Liver (tissue), 9 donors: ENCODE data around the gene SPR. TPM values are rescaled to one million over a fixed set of nuclear protein-coding genes. Genes with fewer than 3 reads are reported as not detected.
A peak's percentile ranks its signal among the peaks of the same experiment; 100 is the strongest.

Source experiments
- DNase-seq: peaks from one replicate; pipeline ENCODE4 v3.0.0-alpha.2; 2017; ENCODE audit warnings: low spot score
- H3K27ac ChIP-seq, 2 donors: one replicate each; pipeline ENCODE4 v1.7.0; 2013; ENCODE audit warnings: inconsistent platforms in 2 of 2, low read length in 2 of 2, control low read depth in 1 of 2, low read depth in 1 of 2, mild to moderate bottlenecking in 1 of 2
- H3K27me3 ChIP-seq, 4 donors: one replicate each; pipeline versions ENCODE4 v1.6.1 to v1.7.0; 2013; ENCODE audit warnings: low read length in 3 of 4, inconsistent platforms in 1 of 4, mild to moderate bottlenecking in 1 of 4, moderate library complexity in 1 of 4; ENCODE audit not compliant: control insufficient read depth in 4 of 4, insufficient read depth in 4 of 4
- H3K36me3 ChIP-seq, 4 donors: one replicate each; pipeline versions ENCODE4 v1.6.1 to v1.7.0; 2013; ENCODE audit warnings: low read length in 3 of 4, mild to moderate bottlenecking in 3 of 4, low read depth in 1 of 4, moderate library complexity in 1 of 4; ENCODE audit not compliant: control insufficient read depth in 4 of 4, insufficient read depth in 3 of 4
- H3K4me1 ChIP-seq, 4 donors: one replicate each; pipeline versions ENCODE4 v1.6.1 to v1.7.0; 2013; ENCODE audit warnings: low read length in 3 of 4, mild to moderate bottlenecking in 3 of 4, moderate library complexity in 1 of 4; ENCODE audit not compliant: control insufficient read depth in 4 of 4, insufficient read depth in 4 of 4
- H3K4me3 ChIP-seq, 3 donors: one replicate each; pipeline versions ENCODE4 v1.6.1 to v1.7.0; 2013; ENCODE audit warnings: low read length in 3 of 3, control low read depth in 1 of 3, low read depth in 1 of 3, mild to moderate bottlenecking in 1 of 3
- H3K9ac ChIP-seq, 2 donors: one replicate each; pipeline ENCODE4 v1.7.0; 2013; ENCODE audit warnings: low read length in 2 of 2, mild to moderate bottlenecking in 2 of 2, moderate library complexity in 2 of 2, control low read depth in 1 of 2, low read depth in 1 of 2
- H3K9me3 ChIP-seq, 4 donors: one replicate each; pipeline versions ENCODE4 v1.6.1 to v1.7.0; 2013; ENCODE audit warnings: low read length in 3 of 4; ENCODE audit not compliant: control insufficient read depth in 4 of 4
- EGR1 ChIP-seq, 2 donors: IDR thresholded peaks; 2 replicates each; pipeline ENCODE4 v1.6.1; 2016 to 2018; ENCODE audit warnings: antibody characterized with exemption in 2 of 2, low read depth in 2 of 2
- FOXA1 ChIP-seq: IDR thresholded peaks from 2 replicates; pipeline ENCODE4 v1.6.1; 2016; ENCODE audit warnings: antibody characterized with exemption
- FOXA2 ChIP-seq: IDR thresholded peaks from 2 replicates; pipeline ENCODE4 v1.6.1; 2016; ENCODE audit warnings: antibody characterized with exemption
- GABPA ChIP-seq, 2 donors: IDR thresholded peaks in 1 of 2; conservative IDR thresholded peaks in 1 of 2; 2 replicates each; pipeline ENCODE4 v1.6.1; 2016; ENCODE audit warnings: antibody characterized with exemption in 2 of 2, mild to moderate bottlenecking in 1 of 2, moderate library complexity in 1 of 2
- HNF4A ChIP-seq, 2 donors: conservative IDR thresholded peaks; 2 replicates each; pipeline ENCODE4 v1.6.1; 2016; ENCODE audit warnings: antibody characterized with exemption in 2 of 2, mild to moderate bottlenecking in 2 of 2
- HNF4G ChIP-seq: IDR thresholded peaks from 2 replicates; pipeline ENCODE4 v1.6.1; 2016; ENCODE audit warnings: antibody characterized with exemption
- JUND ChIP-seq, 2 donors: IDR thresholded peaks; 2 replicates each; pipeline ENCODE4 v1.6.1; 2016; ENCODE audit warnings: antibody characterized with exemption in 2 of 2
- NR2F2 ChIP-seq: IDR thresholded peaks from 2 replicates; pipeline ENCODE4 v1.6.1; 2016; ENCODE audit warnings: antibody characterized with exemption
- RAD21 ChIP-seq, 2 donors: IDR thresholded peaks; 2 replicates each; pipeline ENCODE4 v1.6.1; 2016; ENCODE audit warnings: antibody characterized with exemption in 2 of 2, mild to moderate bottlenecking in 2 of 2
- YY1 ChIP-seq: IDR thresholded peaks from 2 replicates; pipeline ENCODE4 v1.6.1; 2016; ENCODE audit warnings: antibody characterized with exemption, mild to moderate bottlenecking
- WGBS: extraction: QIAGEN DNeasy Blood & Tissue Kit; methylation state at CpG from one replicate; pipeline ENCODE4 v1.1.7; 2013; 5-methylcytosine and 5-hydroxymethylcytosine counted together
- polyA plus RNA-seq, 2 donors: library from polyadenylated mRNA; stranded (reverse) in 1 of 2; unstranded in 1 of 2; fragments of 200-250 nt in 1 of 2; fragments of >200 nt in 1 of 2; fragmentation: Nextera tagmentation in 1 of 2; extraction: Ambion mirVana in 1 of 2; gene quantifications; one replicate each; pipeline versions ENCODE4 v1.2.1 to v1.2.3, GENCODE V29; 2013 to 2015
- total RNA-seq, 2 donors: library from RNA; depleted of rRNA; stranded (reverse); fragments of >200 nt; gene quantifications; one replicate each; pipeline ENCODE4 v1.2.3, GENCODE V29; 2014
- TF ChIP-seq, protein P1 (sequence below): fragments of 150-350 bp; IDR thresholded peaks from 2 replicates; pipeline ENCODE4 v1.5.1; 2017; ENCODE audit warnings: improper control_type of control experiment, low read depth, low read length; ENCODE audit not compliant: missing input control
- TF ChIP-seq, protein P2 (sequence below): IDR thresholded peaks from 2 replicates; pipeline ENCODE4 v1.6.1; 2016; ENCODE audit warnings: antibody characterized with exemption
- donor health status: healthy.
- donor health status: healthy.
- donor health status: healthy.
- donor health status: healthy.
- donor health status: healthy.

SPR gene
- total and polyA plus RNA-seq, 4 donors, result 13.6 to 60.8 (median 53.1) TPM

DNA sequence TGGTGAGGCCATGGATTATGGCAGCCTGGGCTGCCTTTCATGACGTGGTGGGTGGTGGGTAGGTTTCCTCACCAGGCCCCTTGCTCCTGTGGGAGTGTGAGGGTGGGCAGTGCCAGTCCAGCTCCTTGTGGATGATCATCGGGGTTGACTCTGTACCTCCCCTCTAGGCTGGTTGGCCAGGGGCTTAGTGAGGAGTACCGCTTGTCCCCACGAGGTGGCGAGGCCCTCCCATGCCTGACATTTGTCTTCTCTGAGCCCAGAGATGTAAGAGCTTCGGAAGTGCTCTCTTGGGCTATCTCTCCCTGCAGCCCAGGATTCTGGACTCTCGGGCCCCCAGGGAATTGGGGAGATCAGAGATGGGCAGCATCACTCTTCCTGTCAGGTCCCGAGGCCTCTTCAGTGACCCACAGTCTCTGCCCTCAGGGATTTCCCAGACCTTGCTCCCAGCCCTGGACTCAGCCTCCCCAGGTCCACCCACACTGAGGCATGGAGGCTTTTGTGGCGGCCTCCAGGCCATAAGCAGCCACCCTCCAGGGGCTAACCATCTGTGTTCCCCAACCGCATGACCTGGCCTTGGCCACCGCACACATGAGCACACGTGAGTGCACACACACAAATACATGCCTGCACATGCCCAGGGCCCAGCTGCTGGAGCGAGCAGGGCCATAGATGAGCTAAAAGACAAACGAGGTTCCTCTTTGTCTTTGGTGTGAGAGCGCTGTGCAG is 6.5 kb downstream of the SPR start:
- 61% methylated on average over 15 of the region's 15 CpGs for WGBS
- Histone ChIP-seq H3K9ac (no peak overlapping the region), H3K27me3 (no peaks in the 10 kb centered on the region), H3K4me3 (no peak overlapping the region), H3K9me3 (no peaks in the 10 kb centered on the region), H3K4me1 (peaks cover 3 to 18% (median 13%) of the 10 kb centered on the region in 4 donors), H3K36me3 (peaks cover 0 to 13% (median 7%) of the 10 kb centered on the region in 4 donors), H3K27ac (no peak overlapping the region)
- TF ChIP-seq, protein P1, sequence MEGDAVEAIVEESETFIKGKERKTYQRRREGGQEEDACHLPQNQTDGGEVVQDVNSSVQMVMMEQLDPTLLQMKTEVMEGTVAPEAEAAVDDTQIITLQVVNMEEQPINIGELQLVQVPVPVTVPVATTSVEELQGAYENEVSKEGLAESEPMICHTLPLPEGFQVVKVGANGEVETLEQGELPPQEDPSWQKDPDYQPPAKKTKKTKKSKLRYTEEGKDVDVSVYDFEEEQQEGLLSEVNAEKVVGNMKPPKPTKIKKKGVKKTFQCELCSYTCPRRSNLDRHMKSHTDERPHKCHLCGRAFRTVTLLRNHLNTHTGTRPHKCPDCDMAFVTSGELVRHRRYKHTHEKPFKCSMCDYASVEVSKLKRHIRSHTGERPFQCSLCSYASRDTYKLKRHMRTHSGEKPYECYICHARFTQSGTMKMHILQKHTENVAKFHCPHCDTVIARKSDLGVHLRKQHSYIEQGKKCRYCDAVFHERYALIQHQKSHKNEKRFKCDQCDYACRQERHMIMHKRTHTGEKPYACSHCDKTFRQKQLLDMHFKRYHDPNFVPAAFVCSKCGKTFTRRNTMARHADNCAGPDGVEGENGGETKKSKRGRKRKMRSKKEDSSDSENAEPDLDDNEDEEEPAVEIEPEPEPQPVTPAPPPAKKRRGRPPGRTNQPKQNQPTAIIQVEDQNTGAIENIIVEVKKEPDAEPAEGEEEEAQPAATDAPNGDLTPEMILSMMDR, result peak; percentile 58
- TF ChIP-seq HNF4A (conservative IDR thresholded peaks at IDR 0.05) (no peak), HNF4G (no peak), FOXA1 (no peak), GABPA (IDR thresholded peaks at IDR 0.05 in 1 of 2, conservative IDR thresholded peaks at IDR 0.05 in 1 of 2) (no peak), RAD21 (IDR thresholded peaks at IDR 0.05) (peak; percentile 71 to 84), EGR1 (IDR thresholded peaks at IDR 0.05; ENCODE audit: low read depth in 2 of 2) (no peak)
- DNase-seq, result peak; percentile 63

DNA sequence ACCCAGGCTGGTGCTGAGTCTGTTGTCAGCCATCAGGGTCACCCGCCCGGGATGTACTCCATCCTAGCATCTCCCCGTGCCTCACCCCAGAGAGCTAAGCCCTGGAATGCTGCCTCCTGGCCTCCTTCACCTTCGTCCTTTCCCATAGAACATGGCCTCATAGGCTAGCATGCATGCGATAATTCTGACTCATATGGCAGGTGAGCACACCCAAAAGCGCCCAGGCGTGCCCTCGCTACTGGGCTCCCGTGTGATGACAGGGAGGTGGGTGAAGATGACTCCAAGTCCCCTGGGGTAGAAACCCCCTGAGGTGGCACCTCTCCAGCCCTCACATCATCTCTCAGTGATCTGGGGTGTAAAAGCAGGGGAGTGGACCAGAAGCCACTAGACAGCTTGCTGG is 7.3 kb downstream of the SPR start:
- no peak overlapping the region for H3K9ac ChIP-seq
- peaks cover 3 to 11% (median 7%) of the 10 kb centered on the region in 4 donors for H3K4me1 ChIP-seq
- no peaks in the 10 kb centered on the region for H3K27me3 ChIP-seq
- 90% methylated on average over 9 of the region's 9 CpGs for WGBS
- DNase-seq, result no peak
- H3K4me3 ChIP-seq, result no peak overlapping the region
- H3K36me3 ChIP-seq, result peaks cover 0 to 12% (median 7%) of the 10 kb centered on the region in 4 donors
- H3K9me3 ChIP-seq, result no peaks in the 10 kb centered on the region
- TF ChIP-seq FOXA1, result no peak
- no peak for TF ChIP-seq JUND (IDR thresholded peaks at IDR 0.05)
- TF ChIP-seq, protein P2, sequence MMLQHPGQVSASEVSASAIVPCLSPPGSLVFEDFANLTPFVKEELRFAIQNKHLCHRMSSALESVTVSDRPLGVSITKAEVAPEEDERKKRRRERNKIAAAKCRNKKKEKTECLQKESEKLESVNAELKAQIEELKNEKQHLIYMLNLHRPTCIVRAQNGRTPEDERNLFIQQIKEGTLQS, result no peak
- TF ChIP-seq NR2F2, result no peak
- TF ChIP-seq HNF4G, result no peak
- TF ChIP-seq GABPA (IDR thresholded peaks at IDR 0.05 in 1 of 2, conservative IDR thresholded peaks at IDR 0.05 in 1 of 2), result no peak
- TF ChIP-seq RAD21 (IDR thresholded peaks at IDR 0.05), result no peak
- H3K27ac ChIP-seq, result no peak overlapping the region

DNA sequence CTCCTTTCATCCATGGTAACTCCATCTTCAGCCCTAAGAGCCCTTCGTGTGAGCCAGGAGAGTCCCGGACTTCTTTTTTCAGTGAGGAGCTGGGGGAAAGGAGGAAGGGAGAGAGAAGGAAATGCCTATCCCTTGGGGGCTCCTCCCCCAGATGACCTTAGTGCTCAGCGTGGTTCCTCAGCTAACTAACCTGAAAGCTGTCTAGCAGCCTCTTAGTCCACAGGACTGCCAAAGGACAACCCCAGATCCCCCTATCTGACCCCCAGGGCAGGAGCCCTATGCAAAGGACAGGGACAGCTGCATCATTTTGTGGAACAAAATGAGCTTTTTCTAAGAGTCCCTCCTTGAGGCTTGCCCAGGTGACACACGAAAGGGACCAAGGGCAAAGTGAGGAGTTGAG is 7.9 kb downstream of the SPR start:
- DNase-seq, result no peak
- H3K4me1 ChIP-seq, result peaks cover 0 to 5% (median 1%) of the 10 kb centered on the region in 4 donors
- 19% methylated on average over 4 of the region's 4 CpGs for WGBS
- H3K36me3 ChIP-seq, result peaks cover 0 to 11% (median 7%) of the 10 kb centered on the region in 4 donors
- H3K9me3 ChIP-seq, result no peaks in the 10 kb centered on the region
- no peak overlapping the region for H3K4me3 ChIP-seq
- peaks cover 0 to 2% (median 0%) of the 10 kb centered on the region in 4 donors for H3K27me3 ChIP-seq
- no peak overlapping the region for H3K27ac ChIP-seq
- TF ChIP-seq, protein P2, result no peak
- TF ChIP-seq HNF4A (conservative IDR thresholded peaks at IDR 0.05), result no peak
- no peak for TF ChIP-seq FOXA2
- TF ChIP-seq NR2F2, result no peak
- TF ChIP-seq YY1, result no peak
- H3K9ac ChIP-seq, result no peak overlapping the region
